Measurements from ENCODE around the gene PPP1R9A. TPM values are rescaled to one million over a fixed set of nuclear protein-coding genes. Genes with fewer than 3 reads are reported as not detected.

Gene PPP1R9A
- total RNA-seq, 1 experiment from 2014 or later = 13.5 TPM

DNA sequence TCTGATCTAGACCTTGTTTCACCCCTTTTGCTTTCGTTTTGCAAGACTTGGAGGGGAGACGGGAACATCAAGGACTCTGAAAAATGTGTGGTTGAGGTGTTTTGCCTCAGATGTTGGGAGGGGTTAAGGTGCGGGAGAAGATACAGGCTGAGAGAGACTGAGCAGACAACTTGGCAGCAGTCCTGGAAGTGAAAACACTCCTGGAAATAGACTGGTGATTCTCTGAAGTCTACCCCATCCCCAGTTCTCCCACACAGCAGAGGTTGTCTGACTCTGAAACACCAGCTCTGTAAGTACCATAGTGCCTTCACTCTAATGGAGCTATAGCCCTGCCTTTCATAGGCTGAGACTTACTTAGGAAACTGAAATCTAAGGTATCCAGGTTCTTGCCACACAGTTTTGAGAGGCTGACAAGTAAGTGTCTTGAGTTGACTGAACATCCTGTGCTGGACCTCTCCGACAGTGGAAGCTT lies 152.5 kb downstream of the PPP1R9A start:
- H3K36me3 ChIP-seq (ENCODE audit: control insufficient read depth in 1 of 2, insufficient read depth in 2 of 2, low read length in 2 of 2) = no peaks in the 10 kb centered on the region
- no peaks in the 10 kb centered on the region for H3K4me1 ChIP-seq (ENCODE audit: control insufficient read depth in 1 of 2, insufficient read depth in 2 of 2, low read length in 2 of 2)
- H3K9ac ChIP-seq (ENCODE audit: low read length) = no peak overlapping the region
- intact Hi-C loops (cut with micrococcal nuclease) = no loop called here
- no peaks in the 10 kb centered on the region for H3K27me3 ChIP-seq (ENCODE audit: insufficient read depth, low read length)
- no peak for DNase-seq (ENCODE audit: low read depth, low spot score)
- no peak for TF ChIP-seq ZFX (IDR thresholded peaks at IDR 0.05)
- POLR2A ChIA-PET = no interaction called here
- no peaks in the 10 kb centered on the region for H4K20me1 ChIP-seq (ENCODE audit: insufficient read depth)
- no peak overlapping the region for H3K4me2 ChIP-seq (ENCODE audit: low read length)
- no peaks in the 10 kb centered on the region for H3K9me3 ChIP-seq (ENCODE audit: control insufficient read depth in 1 of 2, insufficient read depth in 1 of 2, low read depth in 1 of 2, low read length in 2 of 2)
- CTCF ChIA-PET = no interaction called here
- H3K9me2 ChIP-seq (ENCODE audit: insufficient read depth) = no peaks in the 10 kb centered on the region
- H3K4me3 ChIP-seq (replicated peaks in 1 of 2; ENCODE audit: low read depth in 1 of 2, low read length in 2 of 2) = no peak overlapping the region
- H2AFZ ChIP-seq (ENCODE audit: low read depth, low read length, poor library complexity, severe bottlenecking) = no peak overlapping the region
- RAD21 ChIA-PET (ENCODE audit: low non-redundant PET in 1 of 2, low total read pairs in 2 of 2, uncharacterized antibody in 2 of 2, unreplicated experiment in 2 of 2) = interaction anchor here in 1 of 2 experiments (0.6 kb wide), 1 partner anchor 9 kb away, joined by 3 read pairs; no protein-coding TSS in a partner anchor
- H3K79me2 ChIP-seq (ENCODE audit: insufficient read depth, low read length) = no peaks in the 10 kb centered on the region
- BruUV-seq (replicated peaks) = no TSS peak
- no peak overlapping the region for H3K27ac ChIP-seq (ENCODE audit: low read depth, low read length)
- ATAC-seq = no peak

DNA sequence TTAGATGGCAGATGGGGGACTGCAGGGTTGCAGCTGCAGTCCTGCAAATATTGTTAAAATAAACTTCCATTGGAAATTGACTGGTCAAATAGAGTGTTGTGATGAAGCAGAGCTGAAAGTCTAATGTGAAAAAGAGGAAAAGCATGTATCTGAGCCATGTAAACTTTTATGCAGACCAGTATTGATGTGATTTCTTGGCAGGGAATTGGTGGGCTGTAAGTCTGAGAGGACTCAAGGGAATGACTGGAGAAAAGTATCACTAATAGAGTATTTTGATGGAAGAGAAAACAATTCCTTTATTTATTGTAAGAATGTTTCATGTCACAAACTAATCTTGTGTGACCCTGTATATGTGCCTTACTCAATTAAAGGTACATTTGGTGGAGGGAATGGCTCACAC lies 155.5 kb downstream of the PPP1R9A start:
- Histone ChIP-seq H3K36me3 (ENCODE audit: control insufficient read depth in 1 of 2, insufficient read depth in 2 of 2, low read length in 2 of 2) (no peaks in the 10 kb centered on the region), H3K79me2 (ENCODE audit: insufficient read depth, low read length) (no peaks in the 10 kb centered on the region), H4K20me1 (ENCODE audit: insufficient read depth) (no peaks in the 10 kb centered on the region), H3K9me3 (ENCODE audit: control insufficient read depth in 1 of 2, insufficient read depth in 1 of 2, low read depth in 1 of 2, low read length in 2 of 2) (no peaks in the 10 kb centered on the region), H3K4me2 (ENCODE audit: low read length) (no peak overlapping the region), H3K4me3 (replicated peaks in 1 of 2; ENCODE audit: low read depth in 1 of 2, low read length in 2 of 2) (no peak overlapping the region), H3K9me2 (ENCODE audit: insufficient read depth) (no peaks in the 10 kb centered on the region), H3K27me3 (ENCODE audit: insufficient read depth, low read length) (no peaks in the 10 kb centered on the region), H3K9ac (ENCODE audit: low read length) (no peak overlapping the region), H3K27ac (ENCODE audit: low read depth, low read length) (no peak overlapping the region), H3K4me1 (ENCODE audit: control insufficient read depth in 1 of 2, insufficient read depth in 2 of 2, low read length in 2 of 2) (peaks cover 0 to 7% of the 10 kb centered on the region in 2 experiments; a peak in 1 of 4 replicates), H2AFZ (ENCODE audit: low read depth, low read length, poor library complexity, severe bottlenecking) (no peak overlapping the region)
- ATAC-seq (no peak), DNase-seq (ENCODE audit: low read depth, low spot score) (no peak)
- TF ChIP-seq ZFX (IDR thresholded peaks at IDR 0.05) (no peak), JUND (IDR thresholded peaks at IDR 0.05) (no peak), EGR1 (IDR thresholded peaks at IDR 0.05; ENCODE audit: low read depth) (no peak), CBX3 (IDR thresholded peaks at IDR 0.05; ENCODE audit: low read depth) (no peak), EZH2phosphoT487 (IDR thresholded peaks at IDR 0.05; ENCODE audit: borderline replicate concordance) (no peak), SP1 (IDR thresholded peaks at IDR 0.05; ENCODE audit: low read depth) (no peak), RAD21 (IDR thresholded peaks at IDR 0.05; ENCODE audit: low read depth) (no peak), ZNF274 (IDR thresholded peaks at IDR 0.05; ENCODE audit: low read depth, low read length) (no peak), ELF1 (IDR thresholded peaks at IDR 0.05; ENCODE audit: borderline replicate concordance, low read depth) (no peak), EZH2 (IDR thresholded peaks at IDR 0.05) (no peak), SRF (IDR thresholded peaks at IDR 0.05; ENCODE audit: low read depth) (no peak), POLR2A (IDR thresholded peaks at IDR 0.05; ENCODE audit: borderline replicate concordance, extremely low read depth, insufficient read depth, insufficient read length) (no peak), TCF7L2 (IDR thresholded peaks at IDR 0.05; ENCODE audit: borderline replicate concordance, extremely low read depth, insufficient read depth, insufficient read length) (no peak), CEBPB (IDR thresholded peaks at IDR 0.05; ENCODE audit: low read depth) (no peak)
- TF ChIP-seq, protein P1, sequence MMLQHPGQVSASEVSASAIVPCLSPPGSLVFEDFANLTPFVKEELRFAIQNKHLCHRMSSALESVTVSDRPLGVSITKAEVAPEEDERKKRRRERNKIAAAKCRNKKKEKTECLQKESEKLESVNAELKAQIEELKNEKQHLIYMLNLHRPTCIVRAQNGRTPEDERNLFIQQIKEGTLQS (IDR thresholded peaks at IDR 0.05) = no peak
- TF ChIP-seq, protein P2, sequence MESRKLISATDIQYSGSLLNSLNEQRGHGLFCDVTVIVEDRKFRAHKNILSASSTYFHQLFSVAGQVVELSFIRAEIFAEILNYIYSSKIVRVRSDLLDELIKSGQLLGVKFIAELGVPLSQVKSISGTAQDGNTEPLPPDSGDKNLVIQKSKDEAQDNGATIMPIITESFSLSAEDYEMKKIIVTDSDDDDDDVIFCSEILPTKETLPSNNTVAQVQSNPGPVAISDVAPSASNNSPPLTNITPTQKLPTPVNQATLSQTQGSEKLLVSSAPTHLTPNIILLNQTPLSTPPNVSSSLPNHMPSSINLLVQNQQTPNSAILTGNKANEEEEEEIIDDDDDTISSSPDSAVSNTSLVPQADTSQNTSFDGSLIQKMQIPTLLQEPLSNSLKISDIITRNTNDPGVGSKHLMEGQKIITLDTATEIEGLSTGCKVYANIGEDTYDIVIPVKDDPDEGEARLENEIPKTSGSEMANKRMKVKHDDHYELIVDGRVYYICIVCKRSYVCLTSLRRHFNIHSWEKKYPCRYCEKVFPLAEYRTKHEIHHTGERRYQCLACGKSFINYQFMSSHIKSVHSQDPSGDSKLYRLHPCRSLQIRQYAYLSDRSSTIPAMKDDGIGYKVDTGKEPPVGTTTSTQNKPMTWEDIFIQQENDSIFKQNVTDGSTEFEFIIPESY (IDR thresholded peaks at IDR 0.05; ENCODE audit: extremely low read depth, insufficient replicate concordance, low read length) = no peak
- TF ChIP-seq, protein P3, sequence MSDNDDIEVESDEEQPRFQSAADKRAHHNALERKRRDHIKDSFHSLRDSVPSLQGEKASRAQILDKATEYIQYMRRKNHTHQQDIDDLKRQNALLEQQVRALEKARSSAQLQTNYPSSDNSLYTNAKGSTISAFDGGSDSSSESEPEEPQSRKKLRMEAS (IDR thresholded peaks at IDR 0.05) = no peak
- TF ChIP-seq, protein P4, sequence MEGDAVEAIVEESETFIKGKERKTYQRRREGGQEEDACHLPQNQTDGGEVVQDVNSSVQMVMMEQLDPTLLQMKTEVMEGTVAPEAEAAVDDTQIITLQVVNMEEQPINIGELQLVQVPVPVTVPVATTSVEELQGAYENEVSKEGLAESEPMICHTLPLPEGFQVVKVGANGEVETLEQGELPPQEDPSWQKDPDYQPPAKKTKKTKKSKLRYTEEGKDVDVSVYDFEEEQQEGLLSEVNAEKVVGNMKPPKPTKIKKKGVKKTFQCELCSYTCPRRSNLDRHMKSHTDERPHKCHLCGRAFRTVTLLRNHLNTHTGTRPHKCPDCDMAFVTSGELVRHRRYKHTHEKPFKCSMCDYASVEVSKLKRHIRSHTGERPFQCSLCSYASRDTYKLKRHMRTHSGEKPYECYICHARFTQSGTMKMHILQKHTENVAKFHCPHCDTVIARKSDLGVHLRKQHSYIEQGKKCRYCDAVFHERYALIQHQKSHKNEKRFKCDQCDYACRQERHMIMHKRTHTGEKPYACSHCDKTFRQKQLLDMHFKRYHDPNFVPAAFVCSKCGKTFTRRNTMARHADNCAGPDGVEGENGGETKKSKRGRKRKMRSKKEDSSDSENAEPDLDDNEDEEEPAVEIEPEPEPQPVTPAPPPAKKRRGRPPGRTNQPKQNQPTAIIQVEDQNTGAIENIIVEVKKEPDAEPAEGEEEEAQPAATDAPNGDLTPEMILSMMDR (IDR thresholded peaks at IDR 0.05 in 2 of 3, conservative IDR thresholded peaks at IDR 0.05 in 1 of 3; ENCODE audit: borderline replicate concordance in 1 of 3, insufficient read depth in 1 of 3, low read depth in 2 of 3, low read length in 2 of 3) = no peak
- intact Hi-C loops (cut with micrococcal nuclease) = no loop called here
- BruUV-seq (replicated peaks) = no TSS peak
- RAD21 ChIA-PET (ENCODE audit: low non-redundant PET in 1 of 2, low total read pairs in 2 of 2, uncharacterized antibody in 2 of 2, unreplicated experiment in 2 of 2) = no interaction called here
- POLR2A ChIA-PET = no interaction called here
- CTCF ChIA-PET = no interaction called here
